Pancreas (tissue), 10 donors: ENCODE data around the gene CRYAA. TPM values are rescaled to one million over a fixed set of nuclear protein-coding genes. Genes with fewer than 3 reads are reported as not detected.

Experiments used
- ATAC-seq, 4 donors: fragments of 200-7000 bp; cut with Tn5 transposase; one replicate each; pipeline versions ENCODE4 v1.8.0 to v1.9.1; 2020; ENCODE audit warnings: mild to moderate bottlenecking in 4 of 4, moderate library complexity in 4 of 4
- DNase-seq, 6 donors: peaks; one replicate each; pipeline ENCODE4 v3.0.0-alpha.2; 2020
- FAIRE-seq: peaks from 2 replicates; lab custom pipeline; 2012; peaks lifted over from hg19 to GRCh38; lab: Jason Lieb, UNC
- H3K27ac ChIP-seq, 4 donors: fragments of 200-600 bp; sonication (generic); 1 replicate in 3 of 4; 2 replicates in 1 of 4; pipeline versions ENCODE4 v1.5.0 to v1.8.0; 2020
- H3K27me3 ChIP-seq, 4 donors: fragments of 200-600 bp; one replicate each; pipeline ENCODE4 v1.8.0; 2021
- H3K36me3 ChIP-seq, 3 donors: fragments of 200-600 bp; sonication (generic) in 1 of 3; one replicate each; pipeline versions ENCODE4 v1.5.0 to v1.8.0; 2020 to 2021
- H3K4me1 ChIP-seq, 3 donors: fragments of 200-600 bp; one replicate each; pipeline ENCODE4 v1.8.0; 2021
- H3K4me3 ChIP-seq, 4 donors: fragments of 200-600 bp; sonication (generic) in 2 of 4; one replicate each; pipeline versions ENCODE4 v1.5.0 to v1.8.0; 2020 to 2021
- H3K9me3 ChIP-seq, 4 donors: fragments of 200-600 bp; one replicate each; pipeline ENCODE4 v1.8.0; 2021
- CTCF ChIP-seq, 4 donors: fragments of 200-600 bp; sonication (generic) in 3 of 4; IDR thresholded peaks; one replicate each; pipeline versions ENCODE4 v1.5.0 to v1.8.0; 2021; ENCODE audit warnings: antibody characterized with exemption in 4 of 4
- WGBS, 2 donors: extraction: QIAGEN DNeasy Blood & Tissue Kit; methylation state at CpG; one replicate each; pipeline ENCODE4 v1.1.7; 2013; 5-methylcytosine and 5-hydroxymethylcytosine counted together
- intact Hi-C, 3 donors: fragments of 100-400 bp; cut with DNase I; formaldehyde crosslinking; loops; one replicate each; pipeline versions ENCODE4 v1.11.1 to v1.14.2; 2022
- polyA plus RNA-seq, 2 donors: library from polyadenylated mRNA; stranded (reverse); fragments of 200-250 nt; gene quantifications; one replicate each; pipeline ENCODE4 v1.2.3, GENCODE V29; 2013
- total RNA-seq, 6 donors: library from RNA; stranded (reverse); fragmentation: NEBNext Ultra II Directional in 4 of 6; extraction: Animal tissue kit (Norgen Biotek cat#: 25700) in 4 of 6; gene quantifications; one replicate each; pipeline versions ENCODE4 v1.2.1 to v1.2.4, GENCODE V29; 2021 to 2023
- donor health status: healthy with polysubstance abuse.
- donor health status: DM: no; HTN: no; CAD: no; lungs with moderate emphysema.
- donor health status: DM: no; HTN: no; CAD: no.
- donor health status: control.
- donor health status: control.
- donor health status: Bipolar disorder and iron deficiency.
- donor health status: DM: yes; HTN: yes; CAD: no.
- donor health status: DM: no; HTN: no; CAD: no.
- donor health status: DM: no; HTN: no; CAD: no.
- donor health status: DM: yes; HTN: yes; CAD: no.

CRYAA gene
- total and polyA plus RNA-seq, 8 donors = not detected

- ATAC-seq (no peak), FAIRE-seq (no peak), DNase-seq (peak in 1 of 6 donors; percentile 4)
- WGBS, 2 donors = 90 to 93% methylated on average over 6 of the region's 6 CpGs
- H3K27ac ChIP-seq = no peak overlapping the region
- H3K9me3 ChIP-seq = no peaks in the 10 kb centered on the region
- no peaks in the 10 kb centered on the region for H3K36me3 ChIP-seq
- no peak for TF ChIP-seq CTCF (IDR thresholded peaks at IDR 0.05)
- intact Hi-C loops = no loop called here
- H3K4me3 ChIP-seq = no peak overlapping the region
- H3K4me1 ChIP-seq = no peaks in the 10 kb centered on the region
- H3K27me3 ChIP-seq = no peaks in the 10 kb centered on the region
Measured at GRCh38 chr21:43189936-43190335, 21.1 kb downstream of the CRYAA start.

- DNase-seq (peak in 1 of 6 donors; percentile 3), FAIRE-seq (no peak)
- WGBS, 2 donors = 76 to 87% methylated on average over 6 of the region's 6 CpGs
Measured at GRCh38 chr21:43190544-43190943, 21.7 kb downstream of the CRYAA start.

GRCh38 chr21:43190951-43191350, 22.1 kb downstream of the CRYAA start:
- H3K27me3 ChIP-seq = no peaks in the 10 kb centered on the region
- H3K36me3 ChIP-seq = no peaks in the 10 kb centered on the region
- H3K9me3 ChIP-seq = no peaks in the 10 kb centered on the region
- FAIRE-seq = no peak
- H3K4me1 ChIP-seq = no peaks in the 10 kb centered on the region
- no peak for TF ChIP-seq CTCF (IDR thresholded peaks at IDR 0.05)
- intact Hi-C loops = no loop called here
- no peak for ATAC-seq
- DNase-seq = peak in 2 of 6 donors; percentile 5 to 45
- H3K27ac ChIP-seq = no peak overlapping the region
- WGBS, 2 donors = 50 to 54% methylated on average over 7 of the region's 7 CpGs
- H3K4me3 ChIP-seq = no peak overlapping the region

More at GRCh38 chr21:43190544-43190943, 21.7 kb downstream of the CRYAA start:
- TF ChIP-seq CTCF (IDR thresholded peaks at IDR 0.05) = no peak
- H3K27ac ChIP-seq = no peak overlapping the region
- no peak overlapping the region for H3K4me3 ChIP-seq
- ATAC-seq = no peak
- intact Hi-C loops = no loop called here
- no peaks in the 10 kb centered on the region for H3K27me3 ChIP-seq
- H3K4me1 ChIP-seq = no peaks in the 10 kb centered on the region
- H3K9me3 ChIP-seq = no peaks in the 10 kb centered on the region
- no peaks in the 10 kb centered on the region for H3K36me3 ChIP-seq

- H3K27ac ChIP-seq = no peak overlapping the region
- no peak overlapping the region for H3K4me3 ChIP-seq
- TF ChIP-seq CTCF (IDR thresholded peaks at IDR 0.05) = no peak
- H3K27me3 ChIP-seq = no peaks in the 10 kb centered on the region
- intact Hi-C loops = no loop called here
- H3K36me3 ChIP-seq = no peaks in the 10 kb centered on the region
- H3K9me3 ChIP-seq = no peaks in the 10 kb centered on the region
- ATAC-seq = no peak
- no peaks in the 10 kb centered on the region for H3K4me1 ChIP-seq
- DNase-seq = peak in 2 of 6 donors; percentile 1 to 39
- 66 to 75% methylated on average over 10 of the region's 10 CpGs for WGBS, 2 donors
- no peak for FAIRE-seq
Measured at GRCh38 chr21:43191521-43191920, 22.7 kb downstream of the CRYAA start.

- H3K27ac ChIP-seq = no peak overlapping the region
- no peaks in the 10 kb centered on the region for H3K4me1 ChIP-seq
- H3K4me3 ChIP-seq = no peak overlapping the region
- WGBS, 2 donors = 87 to 93% methylated on average over 7 of the region's 7 CpGs
- no peaks in the 10 kb centered on the region for H3K36me3 ChIP-seq
- intact Hi-C loops = no loop called here
- no peak for FAIRE-seq
- no peak for ATAC-seq
- DNase-seq = peak in 1 of 6 donors; percentile 4
- no peaks in the 10 kb centered on the region for H3K9me3 ChIP-seq
- H3K27me3 ChIP-seq = no peaks in the 10 kb centered on the region
- no peak for TF ChIP-seq CTCF (IDR thresholded peaks at IDR 0.05)
Measured at GRCh38 chr21:43191971-43192370, 23.2 kb downstream of the CRYAA start.
